ENCODE data around the gene MAPKAP1.

Gene MAPKAP1

DNA sequence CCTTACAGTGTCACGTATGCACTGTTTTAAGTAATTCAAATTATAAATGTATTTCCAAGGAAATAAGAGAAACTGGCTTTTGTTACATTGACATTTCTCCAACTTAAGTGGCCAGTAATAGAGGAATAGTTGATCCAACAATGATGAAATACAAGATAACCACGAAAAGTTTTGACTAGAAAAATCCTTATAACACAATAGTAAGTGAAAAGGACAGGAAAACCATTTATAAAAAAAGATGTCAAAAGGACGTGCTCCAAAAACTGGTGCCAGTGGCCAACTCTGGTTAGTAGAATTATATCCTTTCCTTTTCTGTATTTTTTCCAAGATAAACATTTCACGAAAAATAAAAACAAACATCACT lies 234.5 kb downstream of the MAPKAP1 start:
- TF ChIP-seq POLR2AphosphoS5 (IDR thresholded peaks at IDR 0.05; ENCODE audit: low read depth, low read length) (no peak), FOXP2 (optimal IDR thresholded peaks at IDR 0.05; ENCODE audit: borderline replicate concordance, extremely low read depth, extremely low read length, insufficient read depth) (no peak), SIN3A (IDR thresholded peaks at IDR 0.05; ENCODE audit: borderline replicate concordance, insufficient read depth, low read length) (no peak), REST (IDR thresholded peaks at IDR 0.05; ENCODE audit: insufficient read depth in 1 of 2, low read depth in 2 of 2, low read length in 2 of 2) (no peak), TAF1 (IDR thresholded peaks at IDR 0.05; ENCODE audit: borderline replicate concordance, insufficient read depth, low read length) (no peak)

- TF ChIP-seq SIN3A (IDR thresholded peaks at IDR 0.05; ENCODE audit: borderline replicate concordance, insufficient read depth, low read length): no peak
- no peak for TF ChIP-seq REST (IDR thresholded peaks at IDR 0.05; ENCODE audit: insufficient read depth in 1 of 2, low read depth in 2 of 2, low read length in 2 of 2)
- TF ChIP-seq POLR2AphosphoS5 (IDR thresholded peaks at IDR 0.05; ENCODE audit: low read depth, low read length): no peak
- no peak for TF ChIP-seq FOXP2 (optimal IDR thresholded peaks at IDR 0.05; ENCODE audit: borderline replicate concordance, extremely low read depth, extremely low read length, insufficient read depth)
- TF ChIP-seq TAF1 (IDR thresholded peaks at IDR 0.05; ENCODE audit: borderline replicate concordance, insufficient read depth, low read length): no peak
Observed at GRCh38 chr9:125470767-125471580, 236.0 kb downstream of the MAPKAP1 start.

- TF ChIP-seq REST (IDR thresholded peaks at IDR 0.05; ENCODE audit: insufficient read depth in 1 of 2, low read depth in 2 of 2, low read length in 2 of 2): no peak
- no peak for TF ChIP-seq FOXP2 (optimal IDR thresholded peaks at IDR 0.05; ENCODE audit: borderline replicate concordance, extremely low read depth, extremely low read length, insufficient read depth)
- TF ChIP-seq TAF1 (IDR thresholded peaks at IDR 0.05; ENCODE audit: borderline replicate concordance, insufficient read depth, low read length): no peak
- TF ChIP-seq POLR2AphosphoS5 (IDR thresholded peaks at IDR 0.05; ENCODE audit: low read depth, low read length): no peak
- no peak for TF ChIP-seq SIN3A (IDR thresholded peaks at IDR 0.05; ENCODE audit: borderline replicate concordance, insufficient read depth, low read length)
Observed at GRCh38 chr9:125470189-125470588, 236.8 kb downstream of the MAPKAP1 start.

DNA sequence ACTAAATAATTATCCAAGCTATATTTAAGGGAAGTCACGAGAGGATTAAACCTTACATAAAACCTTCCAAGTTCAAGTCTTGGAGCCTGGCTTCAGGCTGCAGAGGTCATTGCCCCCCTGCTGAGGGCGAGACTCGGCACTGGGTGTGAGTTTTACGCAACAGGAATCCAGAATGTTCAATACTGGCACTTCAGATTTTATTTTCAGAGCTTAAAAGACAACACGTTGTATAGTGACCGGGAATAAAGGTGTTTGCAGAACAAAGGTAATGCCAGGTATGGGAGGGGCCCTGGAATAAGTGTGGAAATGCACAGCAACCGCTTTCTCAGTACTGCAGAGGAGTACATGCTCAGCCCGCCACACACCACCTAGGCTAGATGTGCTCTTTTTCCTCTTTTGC lies 238.4 kb downstream of the MAPKAP1 start:
- TF ChIP-seq TAF1 (IDR thresholded peaks at IDR 0.05; ENCODE audit: borderline replicate concordance, insufficient read depth, low read length) (no peak), FOXP2 (optimal IDR thresholded peaks at IDR 0.05; ENCODE audit: borderline replicate concordance, extremely low read depth, extremely low read length, insufficient read depth) (no peak), SIN3A (IDR thresholded peaks at IDR 0.05; ENCODE audit: borderline replicate concordance, insufficient read depth, low read length) (no peak), POLR2AphosphoS5 (IDR thresholded peaks at IDR 0.05; ENCODE audit: low read depth, low read length) (no peak), REST (IDR thresholded peaks at IDR 0.05; ENCODE audit: insufficient read depth in 1 of 2, low read depth in 2 of 2, low read length in 2 of 2) (no peak)
